ENCODE results near the gene GLOD4.

Gene GLOD4

DNA sequence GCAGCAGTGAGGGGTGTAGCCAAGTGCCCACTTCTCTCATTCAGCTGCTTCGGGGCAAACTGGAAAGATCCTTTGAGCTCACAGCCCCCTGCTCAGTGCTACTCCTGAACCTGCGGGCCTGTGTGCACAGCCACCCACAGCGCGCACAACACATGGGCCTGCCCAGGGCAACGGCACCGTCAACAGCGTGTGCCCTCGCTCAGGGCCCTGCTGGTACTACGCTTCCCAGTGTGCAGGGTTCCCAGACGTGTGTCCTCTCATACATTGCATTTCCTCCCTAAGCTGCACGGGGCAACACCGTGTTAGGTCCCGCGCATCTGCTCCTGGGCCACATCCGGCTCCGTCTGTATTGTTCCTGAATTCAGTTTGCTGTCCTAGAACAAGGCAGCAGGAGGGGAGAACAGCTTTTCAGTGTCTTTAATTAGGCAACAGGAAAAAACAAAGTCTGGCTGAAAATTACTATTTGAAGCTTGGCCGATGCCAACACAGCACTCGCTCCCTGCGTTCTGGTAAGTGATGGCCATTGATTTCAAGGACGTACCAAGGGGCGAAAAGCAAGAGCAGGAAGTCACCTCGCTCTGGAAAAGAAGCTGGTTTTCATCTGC is 15.3 kb upstream of the GLOD4 start:
- H3K4me1 ChIP-seq (ENCODE audit: insufficient read depth, low read length): no peaks in the 10 kb centered on the region
- H2AFZ ChIP-seq (ENCODE audit: low read depth, low read length): no peak overlapping the region
- no peaks in the 10 kb centered on the region for H3K79me2 ChIP-seq (ENCODE audit: insufficient read depth, low read length)
- no peaks in the 10 kb centered on the region for H3K9me3 ChIP-seq (ENCODE audit: insufficient read depth, low read length, severe bottlenecking)
- no peak for TF ChIP-seq EZH2 (IDR thresholded peaks at IDR 0.05; ENCODE audit: borderline replicate concordance, low read depth, low read length, severe bottlenecking)
- TF ChIP-seq, protein P1, sequence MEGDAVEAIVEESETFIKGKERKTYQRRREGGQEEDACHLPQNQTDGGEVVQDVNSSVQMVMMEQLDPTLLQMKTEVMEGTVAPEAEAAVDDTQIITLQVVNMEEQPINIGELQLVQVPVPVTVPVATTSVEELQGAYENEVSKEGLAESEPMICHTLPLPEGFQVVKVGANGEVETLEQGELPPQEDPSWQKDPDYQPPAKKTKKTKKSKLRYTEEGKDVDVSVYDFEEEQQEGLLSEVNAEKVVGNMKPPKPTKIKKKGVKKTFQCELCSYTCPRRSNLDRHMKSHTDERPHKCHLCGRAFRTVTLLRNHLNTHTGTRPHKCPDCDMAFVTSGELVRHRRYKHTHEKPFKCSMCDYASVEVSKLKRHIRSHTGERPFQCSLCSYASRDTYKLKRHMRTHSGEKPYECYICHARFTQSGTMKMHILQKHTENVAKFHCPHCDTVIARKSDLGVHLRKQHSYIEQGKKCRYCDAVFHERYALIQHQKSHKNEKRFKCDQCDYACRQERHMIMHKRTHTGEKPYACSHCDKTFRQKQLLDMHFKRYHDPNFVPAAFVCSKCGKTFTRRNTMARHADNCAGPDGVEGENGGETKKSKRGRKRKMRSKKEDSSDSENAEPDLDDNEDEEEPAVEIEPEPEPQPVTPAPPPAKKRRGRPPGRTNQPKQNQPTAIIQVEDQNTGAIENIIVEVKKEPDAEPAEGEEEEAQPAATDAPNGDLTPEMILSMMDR (IDR thresholded peaks at IDR 0.05; ENCODE audit: borderline replicate concordance, extremely low read depth, low read length, poor library complexity, severe bottlenecking): no peak
- no peak for DNase-seq
- ATAC-seq (ENCODE audit: insufficient read depth, low read depth): no peak
- H4K20me1 ChIP-seq (ENCODE audit: insufficient read depth, low read length): peaks cover 8% of the 10 kb centered on the region; the same call in 1 of the 2 replicates
- H3K4me3 ChIP-seq (ENCODE audit: low read depth in 1 of 2, low read length in 2 of 2): no peak overlapping the region
- H3K27ac ChIP-seq (ENCODE audit: low read length): no peak overlapping the region
- no peak overlapping the region for H3K4me2 ChIP-seq (ENCODE audit: insufficient read depth, low read length)
- peaks cover 20% of the 10 kb centered on the region for H3K36me3 ChIP-seq (ENCODE audit: insufficient read depth, low read length)
- no peaks in the 10 kb centered on the region for H3K27me3 ChIP-seq (ENCODE audit: insufficient read depth, low read length, poor library complexity)
- H3K9ac ChIP-seq (ENCODE audit: low read depth, low read length): no peak overlapping the region

DNA sequence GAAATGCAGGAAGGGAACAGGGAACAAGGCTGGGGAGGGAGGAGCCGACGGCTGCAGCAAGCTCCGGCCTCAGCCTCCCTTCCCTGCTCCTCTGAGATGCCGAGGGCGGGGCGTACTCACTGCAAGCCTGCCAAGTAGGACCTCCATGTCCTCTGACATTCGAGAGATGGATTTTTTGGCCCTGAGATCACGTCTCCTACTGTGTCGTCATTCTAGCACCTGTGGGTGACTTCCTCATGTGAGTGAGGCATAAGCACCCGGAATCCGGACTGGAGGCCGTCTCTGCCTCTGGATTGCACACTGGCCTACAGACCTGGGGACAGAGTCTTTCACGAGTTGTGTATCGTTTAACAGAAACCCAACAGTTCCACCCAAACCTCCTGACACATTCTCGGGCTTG is 14.5 kb upstream of the GLOD4 start:
- Histone ChIP-seq H3K27ac (ENCODE audit: low read length) (no peak overlapping the region), H3K4me1 (ENCODE audit: insufficient read depth, low read length) (no peaks in the 10 kb centered on the region), H2AFZ (ENCODE audit: low read depth, low read length) (no peak overlapping the region), H3K27me3 (ENCODE audit: insufficient read depth, low read length, poor library complexity) (no peaks in the 10 kb centered on the region), H3K4me2 (ENCODE audit: insufficient read depth, low read length) (no peak overlapping the region), H3K4me3 (ENCODE audit: low read depth in 1 of 2, low read length in 2 of 2) (no peak overlapping the region), H3K36me3 (ENCODE audit: insufficient read depth, low read length) (peaks cover 28% of the 10 kb centered on the region), H4K20me1 (ENCODE audit: insufficient read depth, low read length) (peaks cover 13% of the 10 kb centered on the region), H3K79me2 (ENCODE audit: insufficient read depth, low read length) (no peaks in the 10 kb centered on the region), H3K9ac (ENCODE audit: low read depth, low read length) (no peak overlapping the region), H3K9me3 (ENCODE audit: insufficient read depth, low read length, severe bottlenecking) (no peaks in the 10 kb centered on the region)
- no peak for TF ChIP-seq EZH2 (IDR thresholded peaks at IDR 0.05; ENCODE audit: borderline replicate concordance, low read depth, low read length, severe bottlenecking)
- TF ChIP-seq, protein P1 (IDR thresholded peaks at IDR 0.05; ENCODE audit: borderline replicate concordance, extremely low read depth, low read length, poor library complexity, severe bottlenecking): no peak
- DNase-seq: no peak
- no peak; the same call in 2 of the 3 replicates for ATAC-seq (ENCODE audit: insufficient read depth, low read depth)

DNA sequence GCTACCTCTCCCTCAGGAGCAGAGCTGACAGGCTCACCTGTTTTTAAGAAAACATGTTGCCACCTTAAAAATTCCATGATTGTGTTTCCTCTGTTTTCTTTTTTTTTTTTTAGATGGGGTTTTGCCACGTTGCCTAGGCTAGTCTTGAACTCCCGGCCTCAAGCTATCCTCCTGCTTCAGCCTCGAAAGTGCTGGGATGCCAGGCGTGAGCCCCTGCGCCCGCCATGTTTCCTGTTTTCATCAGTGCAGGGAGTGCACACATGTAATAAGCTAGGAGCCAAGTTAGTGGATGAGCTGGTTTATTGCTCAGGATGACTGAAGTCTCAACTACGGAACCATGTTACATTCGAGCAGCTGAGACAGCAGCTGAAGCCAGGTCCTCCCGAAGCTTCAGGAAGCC is 13.6 kb upstream of the GLOD4 start:
- H3K36me3 ChIP-seq (ENCODE audit: insufficient read depth, low read length): peaks cover 36% of the 10 kb centered on the region
- no peak overlapping the region for H3K27ac ChIP-seq (ENCODE audit: low read length)
- no peak overlapping the region for H3K9ac ChIP-seq (ENCODE audit: low read depth, low read length)
- no peaks in the 10 kb centered on the region for H3K9me3 ChIP-seq (ENCODE audit: insufficient read depth, low read length, severe bottlenecking)
- DNase-seq (no peak), ATAC-seq (ENCODE audit: insufficient read depth, low read depth) (no peak)
- peaks cover 21% of the 10 kb centered on the region for H4K20me1 ChIP-seq (ENCODE audit: insufficient read depth, low read length)
- no peaks in the 10 kb centered on the region for H3K79me2 ChIP-seq (ENCODE audit: insufficient read depth, low read length)
- H3K4me2 ChIP-seq (ENCODE audit: insufficient read depth, low read length): no peak overlapping the region
- H3K27me3 ChIP-seq (ENCODE audit: insufficient read depth, low read length, poor library complexity): no peaks in the 10 kb centered on the region
- H3K4me1 ChIP-seq (ENCODE audit: insufficient read depth, low read length): no peaks in the 10 kb centered on the region
- no peak overlapping the region for H2AFZ ChIP-seq (ENCODE audit: low read depth, low read length)
- TF ChIP-seq, protein P1 (IDR thresholded peaks at IDR 0.05; ENCODE audit: borderline replicate concordance, extremely low read depth, low read length, poor library complexity, severe bottlenecking): no peak
- TF ChIP-seq EZH2 (IDR thresholded peaks at IDR 0.05; ENCODE audit: borderline replicate concordance, low read depth, low read length, severe bottlenecking): no peak
- H3K4me3 ChIP-seq (ENCODE audit: low read depth in 1 of 2, low read length in 2 of 2): no peak overlapping the region

Measured in DND-41 (cell line).